AG04450 (cell line): ENCODE measurements around the gene WBP2. TPM values are rescaled to one million over a fixed set of nuclear protein-coding genes. Genes with fewer than 3 reads are reported as not detected.

Experiments used
- CTCF ChIA-PET: fragments of 300-600, 350-600 bp; formaldehyde crosslinking; extraction: SDS; loops from one replicate; lab custom pipeline; 2022; ENCODE audit warnings: antibody characterized with exemption, inconsistent platforms; lab: Charles Lee
- POLR2A ChIA-PET: fragments of 350-600 bp; formaldehyde crosslinking; extraction: SDS; loops from one replicate; lab custom pipeline; 2021; ENCODE audit warnings: antibody characterized with exemption, inconsistent platforms; lab: Yijun Ruan, JAX
- DNase-seq: peaks from one replicate; pipeline ENCODE4 v3.0.0-alpha.2; 2011; ENCODE audit warnings: low read depth, low spot score
- H3K27ac ChIP-seq: one replicate; pipeline ENCODE4 v1.5.1; 2012; ENCODE audit warnings: low read depth, low read length, control low read depth
- H3K27me3 ChIP-seq: one replicate; pipeline ENCODE4 v1.6.0; 2012; ENCODE audit warnings: low read length; ENCODE audit not compliant: control insufficient read depth, insufficient read depth
- H3K4me3 ChIP-seq: 2 replicates; pipeline ENCODE4 v1.5.1; 2011; ENCODE audit warnings: mild to moderate bottlenecking, low read depth, low read length, control low read depth
- H3K9me3 ChIP-seq: 2 replicates; pipeline ENCODE4 v1.5.1; 2012; ENCODE audit warnings: low read length; ENCODE audit not compliant: control insufficient read depth, insufficient read depth
- polyA plus RNA-seq: library from polyadenylated mRNA; depleted of rRNA; stranded (reverse); fragments of >200 nt; gene quantifications from 2 replicates; pipeline ENCODE4 v1.2.3, GENCODE V29; 2011
- TF ChIP-seq, protein P1 (sequence below): IDR thresholded peaks from 2 replicates; pipeline ENCODE4 v1.5.1; 2011; ENCODE audit warnings: low read depth, low read length, control low read depth, inconsistent platforms

Gene WBP2
- polyA plus RNA-seq, 1 experiment, result 35.3 TPM

DNA sequence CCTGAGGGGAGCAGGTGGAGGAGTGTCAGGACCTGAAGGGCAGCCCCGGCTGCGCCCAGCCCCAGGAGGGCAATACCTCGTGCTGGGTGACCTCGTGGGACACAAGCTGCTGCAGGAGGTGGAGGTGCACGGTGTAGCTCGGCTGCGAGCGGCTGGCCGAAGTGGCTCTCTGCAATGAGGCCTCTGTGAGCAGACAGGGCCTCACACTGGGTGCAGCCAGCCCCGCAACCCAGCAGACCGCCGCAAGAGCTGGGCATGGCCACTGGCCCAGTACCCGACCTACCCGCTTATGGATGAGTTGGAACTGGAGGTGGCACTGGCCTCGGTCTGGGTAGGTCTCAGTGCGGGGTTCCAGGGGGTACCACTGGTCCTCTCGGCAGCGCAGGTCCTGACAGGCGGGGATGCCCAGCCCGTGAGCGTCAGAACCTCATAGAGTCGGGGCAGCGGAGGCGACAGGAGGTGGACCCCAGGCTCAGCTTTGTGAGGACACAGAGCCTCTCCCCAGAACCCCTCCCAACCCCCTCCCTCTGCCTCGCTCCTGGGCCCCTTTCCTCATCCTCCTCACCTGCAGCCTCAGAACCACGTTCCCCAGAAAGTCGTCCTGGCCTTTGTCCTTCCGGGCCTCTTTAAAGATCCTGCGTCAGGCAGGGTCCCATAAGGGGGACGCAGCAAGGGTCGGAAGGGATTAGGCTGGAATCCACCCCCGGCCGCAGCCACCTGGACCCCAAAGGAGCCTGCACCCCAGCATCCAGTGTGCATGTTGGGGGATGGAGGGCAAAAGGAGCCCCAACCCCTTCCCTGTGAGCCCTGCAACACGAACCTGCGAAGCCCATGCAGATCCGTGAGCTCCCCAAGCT lies 15.0 kb downstream of the WBP2 start:
- no peaks in the 10 kb centered on the region for H3K9me3 ChIP-seq
- no peak overlapping the region for H3K27ac ChIP-seq
- no peak overlapping the region for H3K4me3 ChIP-seq
- TF ChIP-seq, protein P1, sequence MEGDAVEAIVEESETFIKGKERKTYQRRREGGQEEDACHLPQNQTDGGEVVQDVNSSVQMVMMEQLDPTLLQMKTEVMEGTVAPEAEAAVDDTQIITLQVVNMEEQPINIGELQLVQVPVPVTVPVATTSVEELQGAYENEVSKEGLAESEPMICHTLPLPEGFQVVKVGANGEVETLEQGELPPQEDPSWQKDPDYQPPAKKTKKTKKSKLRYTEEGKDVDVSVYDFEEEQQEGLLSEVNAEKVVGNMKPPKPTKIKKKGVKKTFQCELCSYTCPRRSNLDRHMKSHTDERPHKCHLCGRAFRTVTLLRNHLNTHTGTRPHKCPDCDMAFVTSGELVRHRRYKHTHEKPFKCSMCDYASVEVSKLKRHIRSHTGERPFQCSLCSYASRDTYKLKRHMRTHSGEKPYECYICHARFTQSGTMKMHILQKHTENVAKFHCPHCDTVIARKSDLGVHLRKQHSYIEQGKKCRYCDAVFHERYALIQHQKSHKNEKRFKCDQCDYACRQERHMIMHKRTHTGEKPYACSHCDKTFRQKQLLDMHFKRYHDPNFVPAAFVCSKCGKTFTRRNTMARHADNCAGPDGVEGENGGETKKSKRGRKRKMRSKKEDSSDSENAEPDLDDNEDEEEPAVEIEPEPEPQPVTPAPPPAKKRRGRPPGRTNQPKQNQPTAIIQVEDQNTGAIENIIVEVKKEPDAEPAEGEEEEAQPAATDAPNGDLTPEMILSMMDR, result no peak
- ChIA-PET CTCF (interaction anchor here (0.6 to 1.0 kb wide), 2 partner anchors 12 to 39 kb away, joined by 3 to 7 read pairs; no protein-coding TSS in a partner anchor), POLR2A (interaction anchor here (1.5 kb wide), 1 partner anchor 60 kb away, joined by 7 read pairs; no protein-coding TSS in a partner anchor)
- no peak for DNase-seq
- no peaks in the 10 kb centered on the region for H3K27me3 ChIP-seq

DNA sequence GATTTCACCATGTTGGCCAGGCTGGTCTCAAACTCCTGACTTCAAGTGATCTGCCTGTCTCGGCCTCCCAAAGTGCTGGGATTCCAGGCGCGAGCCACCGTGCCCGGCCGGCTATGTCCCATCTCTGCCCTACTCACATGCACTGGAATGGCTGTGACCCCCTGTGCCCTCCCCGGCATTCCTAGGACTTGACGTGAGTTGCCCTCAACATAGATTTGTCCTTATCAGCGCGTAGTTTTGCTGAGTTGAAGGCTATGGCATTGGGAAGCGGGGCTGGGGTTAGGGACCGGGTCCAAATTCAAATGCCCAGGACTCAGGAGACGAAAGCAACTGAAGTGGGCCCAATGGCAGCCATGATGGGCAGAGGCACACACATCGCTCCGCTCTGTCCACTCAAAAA lies 16.7 kb downstream of the WBP2 start:
- TF ChIP-seq, protein P1, result no peak
- H3K27me3 ChIP-seq, result no peaks in the 10 kb centered on the region
- ChIA-PET POLR2A (interaction anchor here (0.7 kb wide), 1 partner anchor 295 kb away, joined by 3 read pairs; no protein-coding TSS in a partner anchor), CTCF (interaction anchor here (1.6 kb wide), 1 partner anchor 10 kb away, joined by 5 read pairs; no protein-coding TSS in a partner anchor)
- H3K9me3 ChIP-seq, result no peaks in the 10 kb centered on the region
- H3K27ac ChIP-seq, result no peak overlapping the region
- H3K4me3 ChIP-seq, result no peak overlapping the region
- no peak for DNase-seq

DNA sequence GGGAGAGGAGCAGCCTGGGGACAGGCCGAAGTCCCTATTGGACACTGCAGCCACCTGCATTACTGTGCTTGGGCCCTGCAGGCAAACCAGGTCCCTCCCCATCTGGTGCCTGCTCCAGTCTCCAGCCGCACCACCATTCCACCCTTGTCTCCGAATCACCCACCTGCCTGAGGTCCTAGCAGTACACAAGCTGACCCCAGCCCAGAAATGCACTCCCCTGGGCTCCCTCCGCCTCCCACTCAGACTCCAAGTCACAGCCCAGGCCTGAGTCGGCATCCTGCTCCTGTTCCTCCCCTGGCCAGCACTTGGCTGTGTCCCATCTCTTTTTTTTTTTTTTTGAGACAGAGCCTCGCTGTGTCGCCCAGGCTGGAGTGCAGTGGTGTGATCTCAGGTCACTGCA lies 17.2 kb downstream of the WBP2 start:
- Histone ChIP-seq H3K4me3 (no peak overlapping the region), H3K9me3 (no peaks in the 10 kb centered on the region), H3K27me3 (no peaks in the 10 kb centered on the region), H3K27ac (no peak overlapping the region)
- DNase-seq, result no peak
- POLR2A ChIA-PET, result interaction anchor here (1.1 kb wide), 1 partner anchor 9 kb away, joined by 3 read pairs; no protein-coding TSS in a partner anchor
- CTCF ChIA-PET, result interaction anchor here (0.9 to 1.6 kb wide), 2 partner anchors 10 kb away, joined by 4 to 5 read pairs; no protein-coding TSS in a partner anchor
- TF ChIP-seq, protein P1, result no peak

DNA sequence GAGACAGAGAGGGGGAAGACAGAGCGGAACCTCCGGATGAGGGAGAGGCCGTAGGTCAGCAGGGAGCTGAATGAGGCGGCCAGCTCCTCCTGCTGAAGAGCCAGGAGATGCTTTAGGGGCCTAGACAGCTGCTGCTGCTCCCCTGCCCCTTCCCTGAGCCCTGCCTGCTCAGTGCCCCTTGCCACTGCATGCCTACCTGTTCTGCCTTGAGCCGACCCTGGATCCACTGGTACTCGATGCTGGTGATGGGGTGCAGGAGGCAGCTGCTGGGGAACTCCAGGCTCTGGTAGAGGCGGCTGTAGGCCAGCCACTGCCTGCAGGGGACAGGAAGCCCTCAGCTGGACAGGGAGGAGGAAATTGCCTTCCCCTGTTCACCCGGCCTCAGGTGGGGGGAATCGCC lies 18.5 kb downstream of the WBP2 start:
- no peak for DNase-seq
- Histone ChIP-seq H3K9me3 (no peaks in the 10 kb centered on the region; the same call in 1 of the 2 replicates), H3K4me3 (no peak overlapping the region), H3K27ac (no peak overlapping the region), H3K27me3 (no peaks in the 10 kb centered on the region)
- POLR2A ChIA-PET, result no interaction called here
- CTCF ChIA-PET, result interaction anchor here (0.6 kb wide), 1 partner anchor 17 kb away, joined by 3 read pairs; no protein-coding TSS in a partner anchor
- TF ChIP-seq, protein P1, result no peak

DNA sequence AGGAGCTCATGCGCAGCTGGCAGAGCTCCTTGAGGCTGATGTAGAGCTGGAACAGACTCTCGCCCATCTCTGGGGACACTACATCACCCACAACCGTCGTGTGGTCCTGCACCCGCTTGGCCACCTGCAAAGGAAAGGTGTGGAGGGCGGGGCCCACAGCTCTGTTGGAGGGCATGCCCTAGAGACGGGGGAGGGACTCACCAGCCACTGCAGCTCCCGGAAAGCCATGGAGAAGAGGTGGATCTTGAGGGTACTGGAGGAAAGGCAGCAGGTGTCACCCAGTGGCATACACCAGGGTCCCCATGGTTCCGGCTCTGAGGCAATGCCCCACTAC lies 19.5 kb downstream of the WBP2 start:
- Histone ChIP-seq H3K27ac (no peak overlapping the region), H3K4me3 (no peak overlapping the region), H3K9me3 (no peaks in the 10 kb centered on the region; the same call in 1 of the 2 replicates), H3K27me3 (no peaks in the 10 kb centered on the region)
- ChIA-PET POLR2A (interaction anchor here (0.7 kb wide), 1 partner anchor 43 kb away, joined by 8 read pairs; the partner anchor contains the start of gene TRIM47), CTCF (no interaction called here)
- no peak for DNase-seq
- TF ChIP-seq, protein P1, result no peak
